HFFc6 (cell line): ENCODE data around the gene KIF9. TPM values are rescaled to one million over a fixed set of nuclear protein-coding genes. Genes with fewer than 3 reads are reported as not detected.
"Not testable (repeated sequence)": the region's sequence is repeated elsewhere in the genome, so short reads cannot be mapped to it uniquely, and the experiment has no call there.

ENCODE experiments used
- DNase-seq: peaks from one replicate; pipeline ENCODE4 v3.0.0-alpha.2; 2018
- H3K27ac Mint-ChIP-seq: 2 replicates; pipeline ENCODE4 v1.8.0; 2020; ENCODE audit warnings: mild to moderate bottlenecking, mixed read lengths
- H3K27me3 Mint-ChIP-seq: 2 replicates; pipeline ENCODE4 v1.8.0; 2021; ENCODE audit warnings: mild to moderate bottlenecking, moderate library complexity, mixed read lengths; ENCODE audit not compliant: insufficient read depth
- H3K36me3 Mint-ChIP-seq: 2 replicates; pipeline ENCODE4 v1.8.0; 2021; ENCODE audit warnings: low read depth, mixed read lengths
- H3K4me1 Mint-ChIP-seq: 2 replicates; pipeline ENCODE4 v1.8.0; 2020; ENCODE audit warnings: low read depth, mixed read lengths
- H3K4me3 Mint-ChIP-seq: 2 replicates; pipeline ENCODE4 v1.8.0; 2020; ENCODE audit warnings: mild to moderate bottlenecking, moderate library complexity, mixed read lengths
- H3K9me3 Mint-ChIP-seq: 2 replicates; pipeline ENCODE4 v1.8.0; 2020; ENCODE audit warnings: mild to moderate bottlenecking, mixed read lengths
- CTCF ChIP-seq: fragments of 200-600 bp; sonication (generic); IDR thresholded peaks from 2 replicates; pipeline ENCODE4 v1.5.0; 2021; ENCODE audit warnings: antibody characterized with exemption, mild to moderate bottlenecking
- total RNA-seq, 6 experiments: library from RNA; stranded (reverse); fragmentation: NEBNext Ultra II Directional; extraction: Animal tissue kit (Norgen Biotek cat#: 25700); gene quantifications; 2 replicates in 1 of 6; 3 replicates in 5 of 6; pipeline ENCODE4 v1.2.3, GENCODE V29; 2021

KIF9 gene
- total RNA-seq, 6 experiments from 2014 or later: 5.0 to 8.6 (median 5.7) TPM

GRCh38 chr3:47227678-47228077 is 54.9 kb downstream of the KIF9 start:
- TF ChIP-seq CTCF: no peak
- H3K4me1 Mint-ChIP-seq: peaks cover 7% of the 10 kb centered on the region; the same call in 1 of the 2 replicates
- no peak overlapping the region for H3K4me3 Mint-ChIP-seq
- no peak overlapping the region for H3K27ac Mint-ChIP-seq
- H3K9me3 Mint-ChIP-seq: no peaks in the 10 kb centered on the region
- DNase-seq: no peak
- H3K27me3 Mint-ChIP-seq: peaks cover 3% of the 10 kb centered on the region
- H3K36me3 Mint-ChIP-seq: no peaks in the 10 kb centered on the region

- DNase-seq: no peak
- H3K4me3 Mint-ChIP-seq: no peak overlapping the region
- H3K27ac Mint-ChIP-seq: no peak overlapping the region
- TF ChIP-seq CTCF: no peak
- peaks cover 3% of the 10 kb centered on the region for H3K27me3 Mint-ChIP-seq
- H3K36me3 Mint-ChIP-seq: peaks cover 3% of the 10 kb centered on the region; the same call in 1 of the 2 replicates
- peaks cover 7% of the 10 kb centered on the region; the same call in 1 of the 2 replicates for H3K4me1 Mint-ChIP-seq
- no peaks in the 10 kb centered on the region for H3K9me3 Mint-ChIP-seq
These were observed 57.2 kb downstream of the KIF9 start for GRCh38 chr3:47225310-47225906.

- TF ChIP-seq CTCF: no peak
- Mint-ChIP-seq H3K4me1 (peaks cover 7% of the 10 kb centered on the region; the same call in 1 of the 2 replicates), H3K36me3 (peaks cover 5% of the 10 kb centered on the region; the same call in 1 of the 2 replicates), H3K4me3 (no peak overlapping the region), H3K27ac (no peak overlapping the region), H3K9me3 (no peaks in the 10 kb centered on the region), H3K27me3 (peaks cover 3% of the 10 kb centered on the region)
- DNase-seq: no peak
These were observed 58.8 kb downstream of the KIF9 start for GRCh38 chr3:47223755-47224154.

- H3K27ac Mint-ChIP-seq: no peak overlapping the region
- TF ChIP-seq CTCF: no peak
- no peak overlapping the region for H3K4me3 Mint-ChIP-seq
- peaks cover 5% of the 10 kb centered on the region; the same call in 1 of the 2 replicates for H3K36me3 Mint-ChIP-seq
- no peaks in the 10 kb centered on the region for H3K9me3 Mint-ChIP-seq
- no peak for DNase-seq
- peaks cover 7% of the 10 kb centered on the region; the same call in 1 of the 2 replicates for H3K4me1 Mint-ChIP-seq
- H3K27me3 Mint-ChIP-seq: peaks cover 1% of the 10 kb centered on the region
These were observed 60.8 kb downstream of the KIF9 start for GRCh38 chr3:47221798-47222197.

GRCh38 chr3:47210863-47211405 is 71.7 kb downstream of the KIF9 start:
- no peak for TF ChIP-seq CTCF
- DNase-seq: no peak
- Mint-ChIP-seq H3K27me3 (no peaks in the 10 kb centered on the region), H3K4me1 (no peaks in the 10 kb centered on the region), H3K36me3 (no peaks in the 10 kb centered on the region), H3K27ac (no peak overlapping the region), H3K4me3 (no peak overlapping the region), H3K9me3 (no peaks in the 10 kb centered on the region)

- not testable (repeated sequence) for H3K4me3 Mint-ChIP-seq, H3K4me1 Mint-ChIP-seq, H3K27ac Mint-ChIP-seq, H3K9me3 Mint-ChIP-seq, H3K27me3 Mint-ChIP-seq, DNase-seq, H3K36me3 Mint-ChIP-seq
These were observed 76.6 kb downstream of the KIF9 start for GRCh38 chr3:47206022-47206421.
